ENCODE data around the gene PPP6R3.

PPP6R3 gene

DNA sequence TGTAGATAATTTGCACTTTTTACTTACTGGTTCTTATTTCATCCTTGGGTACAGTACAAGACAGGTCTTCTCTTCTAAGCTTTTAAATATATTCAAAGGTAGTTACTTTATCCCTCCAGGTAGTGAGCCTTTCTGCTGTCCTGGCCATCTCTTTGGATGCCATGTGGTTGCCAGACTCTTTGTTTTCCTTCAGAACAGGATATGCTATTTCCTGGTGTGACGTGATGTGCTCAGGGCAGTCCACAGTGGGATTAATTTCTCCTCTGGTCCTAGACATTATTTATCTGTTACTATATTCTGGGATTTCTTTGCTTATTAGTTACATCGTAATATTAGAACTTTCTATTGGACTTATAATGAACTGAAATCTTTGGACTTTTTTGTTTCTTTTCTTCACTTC is 63.7 kb downstream of the PPP6R3 start:
- TF ChIP-seq, protein P1, sequence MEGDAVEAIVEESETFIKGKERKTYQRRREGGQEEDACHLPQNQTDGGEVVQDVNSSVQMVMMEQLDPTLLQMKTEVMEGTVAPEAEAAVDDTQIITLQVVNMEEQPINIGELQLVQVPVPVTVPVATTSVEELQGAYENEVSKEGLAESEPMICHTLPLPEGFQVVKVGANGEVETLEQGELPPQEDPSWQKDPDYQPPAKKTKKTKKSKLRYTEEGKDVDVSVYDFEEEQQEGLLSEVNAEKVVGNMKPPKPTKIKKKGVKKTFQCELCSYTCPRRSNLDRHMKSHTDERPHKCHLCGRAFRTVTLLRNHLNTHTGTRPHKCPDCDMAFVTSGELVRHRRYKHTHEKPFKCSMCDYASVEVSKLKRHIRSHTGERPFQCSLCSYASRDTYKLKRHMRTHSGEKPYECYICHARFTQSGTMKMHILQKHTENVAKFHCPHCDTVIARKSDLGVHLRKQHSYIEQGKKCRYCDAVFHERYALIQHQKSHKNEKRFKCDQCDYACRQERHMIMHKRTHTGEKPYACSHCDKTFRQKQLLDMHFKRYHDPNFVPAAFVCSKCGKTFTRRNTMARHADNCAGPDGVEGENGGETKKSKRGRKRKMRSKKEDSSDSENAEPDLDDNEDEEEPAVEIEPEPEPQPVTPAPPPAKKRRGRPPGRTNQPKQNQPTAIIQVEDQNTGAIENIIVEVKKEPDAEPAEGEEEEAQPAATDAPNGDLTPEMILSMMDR (conservative IDR thresholded peaks at IDR 0.05; ENCODE audit: low read depth, low read length) = no peak
- Histone ChIP-seq H3K79me2 (ENCODE audit: insufficient read depth, low read depth) (peaks cover 6% of the 10 kb centered on the region; the same call in 1 of the 2 replicates), H3K36me3 (ENCODE audit: insufficient read depth) (no peaks in the 10 kb centered on the region), H3K4me3 (IDR thresholded peaks at IDR 0.05; ENCODE audit: insufficient read depth, low read depth, low read length) (no peak overlapping the region), H3K9ac (no peak overlapping the region), H4K20me1 (ENCODE audit: insufficient read depth) (no peaks in the 10 kb centered on the region; the same call in 1 of the 2 replicates), H3K4me2 (no peak overlapping the region), H3K27ac (no peak overlapping the region), H2AFZ (ENCODE audit: low read depth) (no peak overlapping the region), H3K4me1 (ENCODE audit: low read depth, poor library complexity, severe bottlenecking) (no peaks in the 10 kb centered on the region), H3K27me3 (ENCODE audit: insufficient read depth, low read depth) (no peaks in the 10 kb centered on the region)

DNA sequence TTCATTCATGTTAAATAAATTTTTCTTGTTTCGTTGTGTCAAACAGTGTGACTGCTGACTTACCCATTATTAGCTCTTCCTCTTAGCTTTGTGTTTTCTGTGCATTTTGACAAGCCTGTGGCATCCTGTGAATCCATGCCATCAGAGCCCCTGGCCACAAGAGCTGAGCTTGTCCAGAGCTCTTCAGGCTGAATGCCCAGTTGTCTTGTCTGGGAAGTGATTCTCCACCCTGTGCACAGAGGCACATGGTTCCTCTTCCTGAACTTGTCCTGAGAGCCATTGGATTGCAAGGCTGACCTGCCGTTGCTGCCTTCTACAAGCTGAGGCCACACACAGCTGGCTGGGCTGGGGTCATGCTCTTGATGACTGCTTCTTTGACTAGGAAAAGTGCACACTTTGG is 64.1 kb downstream of the PPP6R3 start:
- Histone ChIP-seq H3K79me2 (ENCODE audit: insufficient read depth, low read depth) (peaks cover 6% of the 10 kb centered on the region; the same call in 1 of the 2 replicates), H3K9ac (no peak overlapping the region), H3K27me3 (ENCODE audit: insufficient read depth, low read depth) (no peaks in the 10 kb centered on the region), H3K4me1 (ENCODE audit: low read depth, poor library complexity, severe bottlenecking) (no peaks in the 10 kb centered on the region), H3K27ac (no peak overlapping the region), H3K36me3 (ENCODE audit: insufficient read depth) (no peaks in the 10 kb centered on the region), H3K4me2 (no peak overlapping the region), H3K4me3 (IDR thresholded peaks at IDR 0.05; ENCODE audit: insufficient read depth, low read depth, low read length) (no peak overlapping the region), H4K20me1 (ENCODE audit: insufficient read depth) (no peaks in the 10 kb centered on the region; the same call in 1 of the 2 replicates), H2AFZ (ENCODE audit: low read depth) (no peak overlapping the region)
- TF ChIP-seq, protein P1 (conservative IDR thresholded peaks at IDR 0.05; ENCODE audit: low read depth, low read length) = no peak

DNA sequence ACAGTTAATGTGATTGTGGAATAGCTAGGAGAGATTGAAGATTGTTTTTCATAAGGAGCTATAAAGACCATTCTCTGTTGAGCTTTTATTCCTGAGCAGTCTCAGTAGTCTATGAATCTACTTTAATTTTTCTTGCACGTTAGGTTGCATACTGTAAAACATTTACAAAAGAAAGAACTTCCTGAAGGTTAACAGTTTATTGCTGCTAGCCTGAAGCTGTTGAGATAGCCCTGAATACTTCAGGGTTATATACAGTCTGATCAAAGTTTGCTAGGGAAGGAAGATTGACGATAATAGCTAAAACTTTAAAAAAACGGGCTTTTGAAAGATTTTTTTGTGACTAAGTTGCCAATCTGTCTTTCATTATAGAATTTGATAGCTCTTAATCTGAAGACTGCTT is 64.8 kb downstream of the PPP6R3 start:
- Histone ChIP-seq H2AFZ (ENCODE audit: low read depth) (no peak overlapping the region), H4K20me1 (ENCODE audit: insufficient read depth) (no peaks in the 10 kb centered on the region; the same call in 1 of the 2 replicates), H3K4me2 (no peak overlapping the region), H3K27me3 (ENCODE audit: insufficient read depth, low read depth) (no peaks in the 10 kb centered on the region), H3K4me1 (ENCODE audit: low read depth, poor library complexity, severe bottlenecking) (no peaks in the 10 kb centered on the region), H3K9ac (no peak overlapping the region), H3K27ac (no peak overlapping the region), H3K79me2 (ENCODE audit: insufficient read depth, low read depth) (peaks cover 9% of the 10 kb centered on the region; the same call in 1 of the 2 replicates), H3K4me3 (IDR thresholded peaks at IDR 0.05; ENCODE audit: insufficient read depth, low read depth, low read length) (no peak overlapping the region), H3K36me3 (ENCODE audit: insufficient read depth) (no peaks in the 10 kb centered on the region)
- TF ChIP-seq, protein P1 (conservative IDR thresholded peaks at IDR 0.05; ENCODE audit: low read depth, low read length) = no peak

DNA sequence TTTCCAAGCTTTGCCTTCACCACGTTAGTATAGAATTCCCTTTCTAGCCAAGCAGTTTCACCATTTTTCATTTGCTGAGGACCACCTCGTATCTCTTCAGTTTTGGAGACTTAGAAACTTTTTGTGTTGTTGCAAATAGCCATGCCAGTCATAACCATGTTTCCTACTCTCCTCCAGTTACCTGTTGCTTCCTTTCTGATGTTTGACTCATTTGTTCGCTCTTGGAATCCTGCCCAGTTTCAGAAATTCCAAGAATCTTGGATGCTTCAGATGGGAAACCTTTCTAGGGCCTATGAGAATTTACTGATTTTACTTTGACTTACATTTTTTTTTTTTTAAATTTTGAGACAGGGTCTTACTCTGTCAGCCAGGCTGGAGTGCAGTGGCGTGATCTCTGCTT is 65.4 kb downstream of the PPP6R3 start:
- Histone ChIP-seq H3K36me3 (ENCODE audit: insufficient read depth) (no peaks in the 10 kb centered on the region), H3K4me3 (IDR thresholded peaks at IDR 0.05; ENCODE audit: insufficient read depth, low read depth, low read length) (no peak overlapping the region), H3K4me2 (no peak overlapping the region), H3K27ac (no peak overlapping the region), H2AFZ (ENCODE audit: low read depth) (no peak overlapping the region), H4K20me1 (ENCODE audit: insufficient read depth) (no peaks in the 10 kb centered on the region; the same call in 1 of the 2 replicates), H3K9ac (no peak overlapping the region), H3K4me1 (ENCODE audit: low read depth, poor library complexity, severe bottlenecking) (no peaks in the 10 kb centered on the region), H3K27me3 (ENCODE audit: insufficient read depth, low read depth) (no peaks in the 10 kb centered on the region), H3K79me2 (ENCODE audit: insufficient read depth, low read depth) (peaks cover 15% of the 10 kb centered on the region; the same call in 1 of the 2 replicates)
- TF ChIP-seq, protein P1 (conservative IDR thresholded peaks at IDR 0.05; ENCODE audit: low read depth, low read length) = no peak

All from KMS-11 (cell line).